Measurements from ENCODE around the gene PLPP7.
A peak's percentile ranks its signal among the peaks of the same experiment; 100 is the strongest.
"Not testable (repeated sequence)": the region's sequence is repeated elsewhere in the genome, so short reads cannot be mapped to it uniquely, and the experiment has no call there.

PLPP7 gene

DNA sequence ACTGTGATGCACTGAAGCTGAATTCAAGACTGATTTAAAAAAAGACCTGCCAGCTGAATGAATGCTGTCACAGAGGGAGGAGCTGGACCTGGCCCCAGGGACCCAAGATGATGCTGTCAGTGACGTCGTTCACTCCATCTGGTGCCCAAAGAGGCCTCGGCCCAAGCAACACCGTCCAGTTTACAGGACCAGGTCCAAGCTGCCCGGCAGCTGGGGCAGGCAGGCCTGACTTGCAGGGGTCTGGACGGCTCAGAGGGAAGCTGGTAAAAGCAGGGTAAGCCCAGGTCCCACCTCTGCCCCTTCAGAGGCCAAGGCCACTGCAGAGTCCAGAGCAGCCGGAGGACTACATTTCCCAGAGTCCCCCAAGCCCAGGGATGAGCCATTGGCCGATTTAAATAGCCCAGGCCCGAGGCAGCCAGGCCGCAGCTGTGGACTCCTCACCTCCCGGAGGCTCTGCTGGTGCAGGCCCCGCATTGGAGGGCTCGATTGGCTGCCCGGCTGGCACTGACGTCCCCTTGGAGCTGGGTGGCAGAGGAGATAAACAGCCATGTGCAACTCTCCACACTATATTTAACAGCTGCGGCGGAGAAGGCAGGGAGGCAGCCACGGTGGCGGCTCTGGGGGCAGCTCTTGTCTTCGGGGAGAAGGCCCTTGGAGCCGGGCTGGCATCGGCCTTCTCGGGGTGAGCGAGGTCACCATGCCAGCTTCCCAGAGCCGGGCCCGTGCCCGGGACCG is at the start of gene PLPP7:
PLPP7 (plus strand) TSS at position 423 of the 735 bp plus-strand sequence; CDS start at position 698, 275 bp downstream.
- DNase-seq (ENCODE audit: extremely low spot score): peak; percentile 62
- ChIA-PET CTCF (interaction anchor here (0.9 to 2.6 kb wide), 5 partner anchors 9 to 109 kb away, joined by 3 to 10 read pairs (median 4); partner anchors contain the start of gene FAM78A), POLR2A (interaction anchor here (0.6 kb wide), 1 partner anchor 76 kb away, joined by 6 read pairs; no protein-coding TSS in a partner anchor)
- TF ChIP-seq, protein P1, sequence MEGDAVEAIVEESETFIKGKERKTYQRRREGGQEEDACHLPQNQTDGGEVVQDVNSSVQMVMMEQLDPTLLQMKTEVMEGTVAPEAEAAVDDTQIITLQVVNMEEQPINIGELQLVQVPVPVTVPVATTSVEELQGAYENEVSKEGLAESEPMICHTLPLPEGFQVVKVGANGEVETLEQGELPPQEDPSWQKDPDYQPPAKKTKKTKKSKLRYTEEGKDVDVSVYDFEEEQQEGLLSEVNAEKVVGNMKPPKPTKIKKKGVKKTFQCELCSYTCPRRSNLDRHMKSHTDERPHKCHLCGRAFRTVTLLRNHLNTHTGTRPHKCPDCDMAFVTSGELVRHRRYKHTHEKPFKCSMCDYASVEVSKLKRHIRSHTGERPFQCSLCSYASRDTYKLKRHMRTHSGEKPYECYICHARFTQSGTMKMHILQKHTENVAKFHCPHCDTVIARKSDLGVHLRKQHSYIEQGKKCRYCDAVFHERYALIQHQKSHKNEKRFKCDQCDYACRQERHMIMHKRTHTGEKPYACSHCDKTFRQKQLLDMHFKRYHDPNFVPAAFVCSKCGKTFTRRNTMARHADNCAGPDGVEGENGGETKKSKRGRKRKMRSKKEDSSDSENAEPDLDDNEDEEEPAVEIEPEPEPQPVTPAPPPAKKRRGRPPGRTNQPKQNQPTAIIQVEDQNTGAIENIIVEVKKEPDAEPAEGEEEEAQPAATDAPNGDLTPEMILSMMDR (IDR thresholded peaks at IDR 0.05; ENCODE audit: control extremely low read depth, extremely low read depth, low read depth, missing control alignments): no peak

DNA sequence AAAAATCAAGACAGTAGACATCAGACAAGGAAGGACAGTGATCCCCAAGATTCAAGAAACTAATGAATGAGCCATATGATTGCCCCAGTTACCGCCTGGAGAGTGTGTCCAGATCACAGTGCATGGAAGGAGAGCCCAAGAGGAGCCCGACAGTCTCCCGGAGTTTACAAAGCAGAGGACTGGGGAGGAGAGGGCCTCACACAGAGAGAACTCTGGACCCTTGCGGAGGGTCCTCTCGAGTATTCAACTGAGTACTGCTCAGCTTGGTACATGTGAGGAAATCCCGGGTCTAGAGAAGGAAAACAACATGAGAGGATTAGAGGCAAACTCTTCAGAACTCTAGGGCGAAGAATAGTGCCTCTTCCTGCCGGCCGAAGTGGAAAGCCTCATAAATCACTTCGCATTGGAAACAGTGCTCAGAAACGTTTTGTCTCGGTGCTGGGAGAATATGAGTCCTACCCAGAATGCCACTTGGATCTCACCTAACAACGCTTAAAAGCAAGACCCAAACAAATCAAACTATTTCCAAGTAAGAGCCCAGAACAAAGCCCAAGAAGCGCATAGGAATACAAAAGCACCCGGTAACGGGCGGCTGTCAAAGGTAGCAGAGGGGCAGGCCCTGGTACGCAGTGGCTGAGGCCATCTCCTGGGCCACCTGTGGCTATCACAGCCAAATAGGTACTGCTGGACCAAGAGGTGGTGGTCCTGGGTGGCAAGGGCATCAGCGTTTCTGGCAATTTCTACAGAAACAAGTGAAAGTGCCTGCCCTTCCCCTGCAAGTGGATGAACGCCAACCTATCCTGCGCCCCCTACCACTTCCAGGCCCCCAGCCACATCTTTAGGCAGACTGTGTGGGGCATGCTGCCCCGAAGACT is 49.2 kb upstream of the PLPP7 start:
- POLR2A ChIA-PET: no interaction called here
- TF ChIP-seq, protein P1 (IDR thresholded peaks at IDR 0.05; ENCODE audit: control extremely low read depth, extremely low read depth, low read depth, missing control alignments): no peak
- DNase-seq (ENCODE audit: extremely low spot score): no peak
- CTCF ChIA-PET: no interaction called here

DNA sequence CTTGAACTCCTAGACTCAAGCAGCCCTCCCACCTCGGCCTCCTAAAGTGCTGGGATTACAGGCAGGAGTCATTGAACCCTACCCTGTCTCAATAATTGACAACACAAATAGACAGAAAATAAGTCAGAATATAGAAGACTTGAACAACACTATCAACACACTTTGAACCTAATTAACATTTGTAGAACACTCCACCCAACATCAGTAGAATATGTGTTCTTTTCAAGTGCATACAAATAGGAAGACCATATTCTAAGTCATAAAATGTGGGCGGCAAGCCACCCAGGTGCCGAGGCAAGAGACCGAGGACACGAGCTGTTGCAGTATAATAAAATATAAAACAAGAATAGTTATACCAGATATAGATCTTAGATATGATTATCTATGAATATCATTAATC is 45.2 kb upstream of the PLPP7 start:
- CTCF ChIA-PET: interaction anchor here (1.4 kb wide), 1 partner anchor 12 kb away, joined by 3 read pairs; no protein-coding TSS in a partner anchor
- DNase-seq (ENCODE audit: extremely low spot score); POLR2A ChIA-PET: not testable (repeated sequence)

DNA sequence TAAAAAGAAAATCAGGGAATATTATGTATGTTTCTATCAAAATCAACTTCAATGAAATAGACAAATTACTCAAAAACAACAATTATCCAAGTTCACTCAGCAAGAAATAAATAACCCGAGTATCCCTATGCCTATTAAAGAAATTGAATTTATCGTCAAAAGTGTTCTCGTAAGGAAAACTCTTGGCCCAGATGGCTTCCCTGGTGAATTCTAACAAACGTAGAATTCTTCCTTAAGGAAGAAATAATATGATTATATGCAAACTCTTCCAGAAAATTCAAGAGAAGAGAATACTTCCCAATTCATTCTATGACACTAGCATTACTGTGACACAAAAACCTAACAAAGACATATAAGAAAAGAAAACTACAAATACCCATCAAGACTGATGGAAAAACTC is 42.9 kb upstream of the PLPP7 start:
- ChIA-PET CTCF (interaction anchor here (1.9 to 2.9 kb wide), 2 partner anchors 14 to 28 kb away, joined by 5 to 9 read pairs; no protein-coding TSS in a partner anchor), POLR2A (no interaction called here)
- no peak for DNase-seq (ENCODE audit: extremely low spot score)
- TF ChIP-seq, protein P1 (IDR thresholded peaks at IDR 0.05; ENCODE audit: control extremely low read depth, extremely low read depth, low read depth, missing control alignments): no peak

DNA sequence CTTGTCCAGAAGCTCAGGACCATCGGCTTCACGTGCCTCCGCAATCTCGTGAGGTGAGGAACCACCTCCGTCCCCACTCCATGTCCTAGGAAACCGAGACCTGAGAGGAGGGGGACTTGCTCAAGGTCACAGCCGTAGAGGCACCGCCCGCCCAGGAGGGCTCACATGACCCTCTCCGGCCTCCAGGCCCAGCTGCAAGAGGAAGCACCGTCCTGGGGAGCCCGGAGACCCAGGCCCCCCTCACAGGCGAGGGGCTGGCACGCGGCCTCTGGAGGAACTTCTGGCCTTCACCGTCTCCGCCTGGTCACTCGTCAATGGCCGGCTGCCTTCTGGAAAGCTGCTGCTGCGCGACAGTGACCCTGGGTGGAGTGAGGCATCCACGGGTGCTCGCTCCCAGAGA is 37.4 kb upstream of the PLPP7 start:
- no peak for DNase-seq (ENCODE audit: extremely low spot score)
- CTCF ChIA-PET: interaction anchor here (0.8 to 2.1 kb wide), 8 partner anchors 14 to 85 kb away, joined by 3 to 8 read pairs (median 3); no protein-coding TSS in a partner anchor
- POLR2A ChIA-PET: no interaction called here
- TF ChIP-seq, protein P1 (IDR thresholded peaks at IDR 0.05; ENCODE audit: control extremely low read depth, extremely low read depth, low read depth, missing control alignments): no peak

DNA sequence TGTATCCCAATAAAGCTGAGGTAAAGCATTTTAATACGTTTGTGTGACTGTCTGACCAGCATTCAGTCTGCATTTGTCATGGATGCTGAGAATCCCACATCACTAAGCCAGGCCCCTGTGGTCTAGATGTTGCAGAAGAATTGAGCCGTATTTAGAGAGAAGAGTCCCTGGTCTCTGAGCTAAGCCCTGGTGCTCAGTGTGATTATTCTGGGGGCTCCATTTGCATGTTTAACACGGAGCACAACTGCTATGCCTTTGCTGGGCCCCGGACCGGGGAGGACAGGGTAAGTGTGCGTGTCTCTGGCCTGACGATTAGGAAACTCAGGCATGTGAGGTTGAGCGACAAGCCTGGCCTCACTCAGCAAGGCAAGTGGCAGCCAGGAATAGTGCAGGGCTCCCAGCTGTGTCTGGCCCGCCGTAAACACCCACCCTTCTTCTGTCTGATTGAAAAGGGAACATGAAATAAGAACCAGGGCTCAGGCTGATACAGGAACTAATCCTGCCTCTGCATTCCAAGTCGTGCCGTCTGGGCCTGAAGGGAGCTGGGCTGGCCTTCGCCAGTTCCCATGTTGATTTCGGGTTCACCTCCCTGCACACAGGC is 35.5 kb upstream of the PLPP7 start:
- peak; percentile 46 for DNase-seq (ENCODE audit: extremely low spot score)
- ChIA-PET CTCF (interaction anchor here (1.0 to 5.4 kb wide), 5 partner anchors 10 to 75 kb away, joined by 3 to 29 read pairs (median 4); no protein-coding TSS in a partner anchor), POLR2A (no interaction called here)
- TF ChIP-seq, protein P1 (IDR thresholded peaks at IDR 0.05; ENCODE audit: control extremely low read depth, extremely low read depth, low read depth, missing control alignments): no peak

Data from GM10248 (cell line).